Subcutaneous abdominal adipose tissue (tissue), 5 donors: Measurements from ENCODE around the gene CNRIP1.

ENCODE experiments used
- H3K27ac ChIP-seq: one replicate; pipeline ENCODE4 v1.7.0; 2013; ENCODE audit warnings: low read depth, mild to moderate bottlenecking, inconsistent platforms, low read length, moderate library complexity
- H3K27me3 ChIP-seq, 5 donors: one replicate each; pipeline ENCODE4 v1.7.0; 2013; ENCODE audit warnings: low read length in 5 of 5, inconsistent platforms in 1 of 5; ENCODE audit not compliant: control insufficient read depth in 5 of 5, insufficient read depth in 4 of 5
- H3K36me3 ChIP-seq, 5 donors: one replicate each; pipeline ENCODE4 v1.7.0; 2013; ENCODE audit warnings: low read length in 5 of 5; ENCODE audit not compliant: control insufficient read depth in 5 of 5, insufficient read depth in 5 of 5
- H3K4me1 ChIP-seq, 5 donors: one replicate each; pipeline ENCODE4 v1.7.0; 2013; ENCODE audit warnings: low read length in 5 of 5, mild to moderate bottlenecking in 3 of 5, moderate library complexity in 1 of 5; ENCODE audit not compliant: control insufficient read depth in 5 of 5, insufficient read depth in 5 of 5
- H3K4me3 ChIP-seq, 5 donors: one replicate each; pipeline ENCODE4 v1.7.0; 2013; ENCODE audit warnings: low read length in 5 of 5, low read depth in 1 of 5
- H3K9ac ChIP-seq, 5 donors: one replicate each; pipeline ENCODE4 v1.7.0; 2013; ENCODE audit warnings: low read length in 5 of 5, mild to moderate bottlenecking in 4 of 5, moderate library complexity in 3 of 5
- H3K9me3 ChIP-seq, 5 donors: one replicate each; pipeline ENCODE4 v1.7.0; 2013; ENCODE audit warnings: low read length in 5 of 5; ENCODE audit not compliant: control insufficient read depth in 5 of 5
- donor health status: healthy.
- donor health status: healthy.
- donor health status: healthy.
- donor health status: healthy.
- donor health status: healthy.

Gene CNRIP1

DNA sequence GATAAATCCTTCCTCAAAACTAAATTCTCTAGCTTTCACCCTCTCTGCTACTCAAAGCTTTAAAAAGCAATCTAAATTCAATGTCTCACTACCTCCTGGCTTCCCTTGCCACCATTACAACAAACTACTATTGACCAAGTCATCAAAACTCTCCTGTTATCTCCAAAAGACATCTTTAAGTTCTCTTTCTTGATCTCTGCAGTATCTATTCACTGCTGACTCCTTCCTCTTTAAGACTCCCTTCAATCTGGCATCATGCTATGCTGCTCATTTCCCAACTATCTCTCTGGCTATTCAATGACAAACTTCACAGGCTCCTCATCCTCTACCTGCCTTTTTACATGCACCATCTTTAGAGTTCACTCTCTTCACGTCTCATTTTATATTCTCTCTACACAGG, 73.4 kb downstream of the CNRIP1 start:
- H3K4me1 ChIP-seq, result peaks cover 5 to 72% (median 67%) of the 10 kb centered on the region in 5 donors
- H3K27me3 ChIP-seq, result no peaks in the 10 kb centered on the region
- peaks cover 0 to 6% (median 0%) of the 10 kb centered on the region in 5 donors for H3K36me3 ChIP-seq

DNA sequence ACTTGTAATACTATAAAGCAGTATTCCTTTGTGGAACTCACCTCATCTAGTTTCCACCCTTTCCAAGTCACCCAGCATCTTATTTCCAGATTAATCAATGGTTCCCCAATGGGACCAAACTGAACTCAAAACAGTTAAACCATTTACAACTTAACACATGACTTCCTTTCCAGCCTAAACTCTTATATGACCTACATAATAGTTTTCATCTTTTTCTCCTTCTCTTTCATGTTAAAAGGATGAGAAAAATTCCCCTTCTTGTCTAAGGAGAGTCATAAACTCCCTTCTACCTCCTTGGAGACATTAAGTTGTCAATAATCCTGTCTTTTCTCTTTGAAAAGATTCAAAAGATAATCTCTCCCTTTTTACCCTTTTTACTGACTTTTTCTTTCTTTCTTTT, 74.1 kb downstream of the CNRIP1 start:
- peaks cover 0 to 6% (median 0%) of the 10 kb centered on the region in 5 donors for H3K36me3 ChIP-seq
- no peaks in the 10 kb centered on the region for H3K9me3 ChIP-seq
- H3K4me3 ChIP-seq, result no peak overlapping the region
- H3K27me3 ChIP-seq, result no peaks in the 10 kb centered on the region
- peak overlapping the region; percentile 94 for H3K27ac ChIP-seq
- H3K9ac ChIP-seq, result no peak overlapping the region
- H3K4me1 ChIP-seq, result peaks cover 5 to 73% (median 71%) of the 10 kb centered on the region in 5 donors

More for the DNA sequence above, 73.4 kb downstream of the CNRIP1 start:
- H3K9me3 ChIP-seq, result no peaks in the 10 kb centered on the region
- peak overlapping the region; percentile 94 for H3K27ac ChIP-seq
- H3K4me3 ChIP-seq, result no peak overlapping the region
- no peak overlapping the region for H3K9ac ChIP-seq

DNA sequence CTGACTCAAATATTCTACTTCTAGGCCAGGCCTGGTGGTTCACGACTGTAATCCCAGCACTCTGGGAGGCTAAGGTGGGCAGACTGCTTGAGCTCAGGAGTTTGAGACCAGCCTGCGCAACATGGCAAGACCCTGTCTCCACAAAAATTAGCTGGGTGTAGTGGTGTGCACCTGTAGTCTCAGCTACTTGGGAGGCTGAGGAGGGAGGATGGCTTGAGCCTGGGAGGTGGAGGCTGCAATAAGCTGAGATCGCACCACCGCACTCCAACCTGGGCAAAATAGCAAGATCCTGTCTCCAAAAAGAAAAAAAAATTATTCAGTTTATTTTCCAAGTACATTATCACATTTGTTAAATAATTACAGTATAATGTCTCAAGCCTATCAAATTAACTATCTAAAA, 74.7 kb downstream of the CNRIP1 start:
- H3K27ac ChIP-seq, result peak overlapping the region; percentile 75
- no peaks in the 10 kb centered on the region for H3K27me3 ChIP-seq
- H3K4me1 ChIP-seq, result peaks cover 5 to 73% (median 71%) of the 10 kb centered on the region in 5 donors
- no peak overlapping the region for H3K9ac ChIP-seq
- no peak overlapping the region for H3K4me3 ChIP-seq
- no peaks in the 10 kb centered on the region for H3K9me3 ChIP-seq
- peaks cover 0 to 6% (median 0%) of the 10 kb centered on the region in 5 donors for H3K36me3 ChIP-seq

DNA sequence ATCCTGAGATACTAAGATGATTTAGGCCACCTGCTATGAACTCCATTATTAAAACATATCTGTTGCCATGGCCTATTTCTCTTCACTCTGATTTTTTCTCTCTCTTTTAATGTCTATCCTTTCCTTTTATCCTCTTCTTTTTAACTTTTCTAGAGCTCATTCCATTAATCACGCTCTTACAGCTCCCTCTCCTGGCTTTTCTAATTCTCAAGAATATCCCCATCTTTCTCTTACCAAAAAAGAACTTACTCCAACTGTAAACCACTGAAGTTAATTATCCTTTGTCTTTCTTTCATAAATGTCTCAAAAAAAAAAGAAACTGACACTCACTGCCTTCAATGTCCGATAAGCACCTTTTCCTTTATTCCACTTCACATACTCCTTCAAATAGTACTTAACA, 75.3 kb downstream of the CNRIP1 start:
- Histone ChIP-seq H3K9ac (peak overlapping the region in 2 of 5 donors; percentile 4 to 21), H3K27me3 (no peaks in the 10 kb centered on the region), H3K27ac (peak overlapping the region; percentile 75), H3K4me3 (no peak overlapping the region), H3K9me3 (no peaks in the 10 kb centered on the region), H3K4me1 (peaks cover 5 to 72% (median 71%) of the 10 kb centered on the region in 5 donors), H3K36me3 (peaks cover 0 to 6% (median 0%) of the 10 kb centered on the region in 5 donors)
